ENCODE results near the gene FAM219B. TPM values are rescaled to one million over a fixed set of nuclear protein-coding genes. Genes with fewer than 3 reads are reported as not detected.

The FAM219B gene
- total and polyA plus RNA-seq, 2 of the 8 experiments (the other 6 are each of a cell fraction or from before 2014, with no cell fraction given), result 57.1 to 66.6 TPM

DNA sequence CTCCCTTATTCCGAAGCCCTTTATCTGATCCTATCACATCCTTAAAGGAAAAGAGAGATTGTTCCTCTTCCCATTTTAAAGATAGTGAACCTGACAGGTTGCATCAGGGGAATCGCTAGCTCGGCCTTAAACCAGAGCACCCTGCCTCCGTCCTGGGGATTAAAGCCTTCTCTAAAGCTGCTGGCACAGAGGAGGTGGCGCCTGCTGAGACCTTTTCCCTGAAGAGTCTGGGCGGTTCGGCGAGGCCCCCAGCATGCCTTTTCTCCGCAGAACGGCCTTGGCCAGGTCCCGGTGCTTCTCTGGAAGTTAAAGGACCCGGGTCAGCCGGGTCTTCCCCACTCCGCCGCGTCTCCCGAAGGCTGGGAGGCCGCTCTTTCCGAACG is 593 bp downstream of the FAM219B start:
- no peak overlapping the region for H2AK5ac ChIP-seq (ENCODE audit: low read depth, low read length)
- WGBS, 2 experiments (ENCODE audit: extremely low coverage in 1 of 2, insufficient coverage in 1 of 2, insufficient read length in 1 of 2, insufficient replicate concordance in 2 of 2, low coverage in 1 of 2, low lambda C conversion rate in 2 of 2, missing lambda C conversion rate in 1 of 2), result 0% methylated on average over 20 of the region's 20 CpGs; no CpG with 5 or more reads in 1 of the 2 experiments
- peak overlapping the region; percentile 79 to 94 (median 90) for H3K4me3 ChIP-seq (ENCODE audit: extremely low read depth in 1 of 4, insufficient read depth in 2 of 4, low read depth in 3 of 4, low read length in 4 of 4)
- H3K27me3 ChIP-seq (replicated peaks in 1 of 4; ENCODE audit: control insufficient read depth in 3 of 4, extremely low read depth in 1 of 4, insufficient read depth in 3 of 4, low read length in 3 of 4), result no peaks in the 10 kb centered on the region
- no peaks in the 10 kb centered on the region for H3K79me1 ChIP-seq (ENCODE audit: low read depth, low read length)
- no peak overlapping the region for H3K23ac ChIP-seq (ENCODE audit: insufficient read length)
- H3K14ac ChIP-seq (ENCODE audit: insufficient read length), result no peak overlapping the region
- POLR2A ChIA-PET (ENCODE audit: partially characterized antibody), result interaction anchor here (0.7 to 11.9 kb wide), 21 partner anchors 9 to 145 kb away, joined by 3 to 116 read pairs (median 6); partner anchors contain the start of genes COX5A, MPI, RPP25 and ULK3
- H2AFZ ChIP-seq (ENCODE audit: low read length), result 0 out of 2 replicates have a peak overlapping the region, but pooled peaks have one; percentile 2
- CTCF ChIA-PET (ENCODE audit: partially characterized antibody), result interaction anchor here (0.9 to 2.0 kb wide), 10 partner anchors 16 to 273 kb away, joined by 3 to 12 read pairs (median 3); no protein-coding TSS in a partner anchor
- FAIRE-seq, result no peak
- H3K36me3 ChIP-seq (ENCODE audit: control insufficient read depth in 2 of 4, insufficient read depth in 4 of 4, low read length in 3 of 4), result peaks cover 12 to 35% (median 24%) of the 10 kb centered on the region in 4 experiments
- H2BK20ac ChIP-seq (ENCODE audit: low read length), result no peak overlapping the region
- peak overlapping the region; percentile 45; the same call in 1 of the 2 replicates for H4K8ac ChIP-seq (ENCODE audit: extremely low read depth, insufficient read depth, low read length)
- peak overlapping the region; percentile 2 for H4K91ac ChIP-seq (replicated peaks; ENCODE audit: insufficient read length, low read length)
- peaks cover 6% of the 10 kb centered on the region; the same call in 1 of the 2 replicates for H3K23me2 ChIP-seq (ENCODE audit: low read depth, low read length)
- H4K20me1 ChIP-seq (replicated peaks in 1 of 2; ENCODE audit: control insufficient read depth in 1 of 2, insufficient read depth in 2 of 2, low read length in 2 of 2), result peaks cover 2 to 7% of the 10 kb centered on the region in 2 experiments
- no peak overlapping the region for H3K4ac ChIP-seq (replicated peaks; ENCODE audit: insufficient read length, low read depth, low read length)
- no peak overlapping the region for H2BK120ac ChIP-seq (replicated peaks; ENCODE audit: low read depth, low read length)
- peak overlapping the region; percentile 75; the same call in 1 of the 2 replicates for H3K18ac ChIP-seq (ENCODE audit: extremely low read depth, low read length)
- H3K79me2 ChIP-seq (ENCODE audit: control insufficient read depth in 1 of 2, insufficient read depth in 2 of 2, low read length in 2 of 2), result peaks cover 0 to 15% of the 10 kb centered on the region in 2 experiments; a peak in 2 of 4 replicates
- H3K9me3 ChIP-seq (ENCODE audit: insufficient read depth in 2 of 2, low read depth in 1 of 2, low read length in 1 of 2), result no peaks in the 10 kb centered on the region
- peak overlapping the region; percentile 71 for H3K27ac ChIP-seq (ENCODE audit: low read depth, low read length)
- H3K9ac ChIP-seq (replicated peaks in 1 of 4; ENCODE audit: extremely low read depth in 1 of 4, low read depth in 3 of 4, low read length in 3 of 4), result peak overlapping the region; percentile 80 to 92 (median 84)
- no peak overlapping the region for H2BK15ac ChIP-seq (ENCODE audit: low read length)
- H2BK5ac ChIP-seq (ENCODE audit: low read depth, low read length), result peak overlapping the region; percentile 72; the same call in 1 of the 2 replicates
- peak overlapping the region; percentile 77 to 83 for H3K4me2 ChIP-seq (ENCODE audit: insufficient read depth in 1 of 2, low read depth in 2 of 2, low read length in 2 of 2)
- H4K5ac ChIP-seq (ENCODE audit: insufficient read length, low read depth, low read length), result peak overlapping the region; percentile 78
- peaks cover 2 to 4% (median 3%) of the 10 kb centered on the region in 4 experiments for H3K4me1 ChIP-seq (replicated peaks in 1 of 4; ENCODE audit: control insufficient read depth in 3 of 4, insufficient read depth in 4 of 4, low read length in 3 of 4)
- peak overlapping the region; percentile 95 for H3K56ac ChIP-seq (replicated peaks; ENCODE audit: insufficient read length, low read depth, low read length)
- TF ChIP-seq RNF2 (IDR thresholded peaks at IDR 0.05; ENCODE audit: borderline replicate concordance, low read depth, low read length, missing control alignments, poor library complexity, severe bottlenecking), result no peak
- peak; percentile 26 for TF ChIP-seq SAP30 (IDR thresholded peaks at IDR 0.05; ENCODE audit: insufficient read depth, insufficient replicate concordance, low read length)
- TF ChIP-seq BACH1 (IDR thresholded peaks at IDR 0.05; ENCODE audit: low read length), result no peak
- H2BK12ac ChIP-seq (ENCODE audit: low read depth, low read length), result no peak overlapping the region
- peak in 1 of 2 experiments; percentile 63 for DNase-seq (ENCODE audit: low read depth in 1 of 2, low spot score in 2 of 2)

All from H1 (cell line).